A549 (cell line): ENCODE data around the gene RUNX2.

Experiments
- RCOR1 ChIP-seq: fragments of 150-350 bp; IDR thresholded peaks from 2 replicates; pipeline ENCODE4 v1.6.1; 2014; ENCODE audit warnings: antibody characterized with exemption, low read length, low read depth
- RFX5 ChIP-seq: fragments of 450-650 bp; IDR thresholded peaks from 2 replicates; pipeline ENCODE4 v1.7.1; 2014; ENCODE audit warnings: antibody characterized with exemption, mild to moderate bottlenecking, moderate library complexity
- SMC3 ChIP-seq: fragments of >200 bp; sonication (Bioruptor Twin); formaldehyde crosslinking; IDR thresholded peaks from 3 replicates; pipeline ENCODE4 v1.6.1; 2018; ENCODE audit warnings: inconsistent platforms

GRCh38 chr6:45371924-45372573, 43.9 kb downstream of the RUNX2 start:
- no peak for TF ChIP-seq RCOR1
- TF ChIP-seq SMC3: no peak
- no peak for TF ChIP-seq RFX5
